HL-60 (cell line): ENCODE data around the gene SPINK13.
"Not testable (repeated sequence)": the region's sequence is repeated elsewhere in the genome, so short reads cannot be mapped to it uniquely, and the experiment has no call there.

Experiments
- DNase-seq, 2 experiments: peaks; one replicate each; pipeline ENCODE4 v3.0.0-alpha.2; 2010 to 2020; ENCODE audit warnings: low read depth in 1 of 2, low spot score in 1 of 2
- H3K27ac ChIP-seq: fragments of 250-450 bp; sonication (Bioruptor Pico); replicated peaks from 2 replicates; pipeline ENCODE4 v1.5.1; 2020; ENCODE audit warnings: mild to moderate bottlenecking, moderate library complexity
- H3K27me3 ChIP-seq: fragments of 250-450 bp; sonication (Bioruptor Pico); 2 replicates; pipeline ENCODE4 v1.5.1; 2021; ENCODE audit warnings: mild to moderate bottlenecking, moderate library complexity; ENCODE audit not compliant: insufficient read depth, poor library complexity, severe bottlenecking
- H3K4me3 ChIP-seq: replicated peaks from 2 replicates; pipeline ENCODE4 v1.5.1; 2011; ENCODE audit warnings: mild to moderate bottlenecking, control low read depth, low read length; ENCODE audit not compliant: insufficient read depth
- CTCF ChIP-seq: IDR thresholded peaks from one replicate; pipeline ENCODE4 v1.5.1; 2011; ENCODE audit warnings: low read length, control low read depth, inconsistent platforms; ENCODE audit not compliant: insufficient read depth
- GABPA ChIP-seq: IDR thresholded peaks from 2 replicates; pipeline ENCODE4 v1.6.1; 2012; ENCODE audit warnings: low read depth
- POLR2AphosphoS5 ChIP-seq: IDR thresholded peaks from 2 replicates; pipeline ENCODE4 v1.6.1; 2012; ENCODE audit warnings: low read depth
- REST ChIP-seq: IDR thresholded peaks from 2 replicates; pipeline ENCODE4 v1.6.1; 2012; ENCODE audit warnings: low read depth; ENCODE audit not compliant: insufficient replicate concordance
- SPI1 ChIP-seq: IDR thresholded peaks from 2 replicates; pipeline ENCODE4 v1.6.1; 2012; ENCODE audit warnings: low read depth, mild to moderate bottlenecking, borderline replicate concordance

Gene SPINK13

GRCh38 chr5:148314187-148314586 is 45.6 kb downstream of the SPINK13 start:
- no peak for DNase-seq
- H3K27me3 ChIP-seq: no peaks in the 10 kb centered on the region
- TF ChIP-seq GABPA: no peak
- TF ChIP-seq CTCF: no peak
- TF ChIP-seq SPI1: no peak
- no peak for TF ChIP-seq POLR2AphosphoS5
- no peak for TF ChIP-seq REST
- H3K27ac ChIP-seq: no peak overlapping the region
- H3K4me3 ChIP-seq: no peak overlapping the region

- no peak for DNase-seq
- no peaks in the 10 kb centered on the region for H3K27me3 ChIP-seq
- no peak overlapping the region for H3K27ac ChIP-seq
- TF ChIP-seq POLR2AphosphoS5: no peak
- no peak for TF ChIP-seq SPI1
- no peak for TF ChIP-seq CTCF
- TF ChIP-seq GABPA: no peak
- no peak overlapping the region for H3K4me3 ChIP-seq
Observed at GRCh38 chr5:148314731-148315130, 46.1 kb downstream of the SPINK13 start.

- H3K27ac ChIP-seq, DNase-seq: not testable (repeated sequence)
Observed at GRCh38 chr5:148320011-148320963, 51.7 kb downstream of the SPINK13 start.

GRCh38 chr5:148333262-148333849 is 64.8 kb downstream of the SPINK13 start:
- H3K4me3 ChIP-seq: no peak overlapping the region
- no peak overlapping the region for H3K27ac ChIP-seq
- H3K27me3 ChIP-seq: no peaks in the 10 kb centered on the region
- TF ChIP-seq POLR2AphosphoS5 (no peak), SPI1 (no peak), REST (no peak), CTCF (no peak), GABPA (no peak)
- DNase-seq: no peak

More at GRCh38 chr5:148320011-148320963, 51.7 kb downstream of the SPINK13 start:
- H3K27me3 ChIP-seq, H3K4me3 ChIP-seq: not testable (repeated sequence)
